CD4-positive, alpha-beta T cell treated with Interleukin-15 for 1 hour (primary cell): ENCODE results near the gene NELFCD.
A peak's percentile ranks its signal among the peaks of the same experiment; 100 is the strongest.

Experiments
- DNase-seq: peaks from one replicate; pipeline ENCODE4 v3.0.0-alpha.2; 2020

Gene NELFCD

DNA sequence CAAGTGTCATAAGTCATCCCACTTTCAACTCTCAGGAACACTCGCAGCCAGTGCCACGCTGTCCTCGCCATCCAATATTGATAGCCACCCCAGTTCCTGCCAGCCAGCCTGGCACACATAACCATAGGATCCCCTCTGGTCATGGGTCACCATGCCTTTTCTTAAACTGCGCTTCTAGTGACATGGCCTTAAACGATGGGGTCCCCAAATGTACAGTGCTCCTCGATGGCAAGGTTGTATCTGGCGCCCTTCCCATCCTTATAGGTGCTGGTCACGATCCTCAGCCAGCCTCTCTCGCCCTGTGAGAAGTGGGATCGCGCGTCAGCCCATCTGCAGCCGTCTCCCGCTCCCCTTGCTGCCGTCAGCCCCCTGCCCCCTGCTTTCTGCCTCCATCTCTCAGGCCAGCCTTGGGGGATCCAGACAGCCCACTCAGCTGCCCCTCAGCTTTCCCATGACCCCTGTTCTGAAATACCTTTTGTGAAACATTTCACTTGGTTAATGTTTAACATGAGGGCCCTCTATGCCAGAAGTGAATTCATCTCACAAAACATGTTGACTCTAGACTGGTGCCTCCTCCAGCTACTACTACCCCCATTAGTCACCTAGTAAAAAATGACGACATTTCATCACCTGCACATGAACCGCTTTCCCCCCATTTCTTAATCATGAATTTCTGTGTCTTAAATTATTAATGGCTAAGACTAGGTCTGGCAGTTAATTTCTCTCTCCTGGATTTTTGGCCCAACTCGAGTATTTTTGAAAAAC lies 14.6 kb downstream of the NELFCD start:
- no peak for DNase-seq

DNA sequence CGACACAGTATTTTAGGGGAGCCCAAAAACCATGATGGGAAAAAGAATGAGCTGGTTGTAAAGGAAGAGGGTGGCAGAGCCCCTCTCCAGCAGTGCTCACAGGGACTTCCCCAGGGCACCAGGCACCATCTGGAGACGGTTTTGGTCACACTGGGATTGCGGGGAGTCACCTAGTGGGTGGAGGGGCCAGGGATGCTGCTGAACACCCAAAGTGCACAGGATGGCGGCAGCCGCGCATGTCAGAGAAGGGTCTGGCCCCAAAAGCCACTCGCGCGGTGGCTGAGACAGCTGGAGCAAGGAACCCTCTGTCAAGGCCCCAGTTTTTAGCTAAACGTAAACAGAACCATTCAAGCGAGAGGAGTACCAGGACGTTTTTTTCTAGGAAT lies 15.2 kb downstream of the NELFCD start:
- no peak for DNase-seq

DNA sequence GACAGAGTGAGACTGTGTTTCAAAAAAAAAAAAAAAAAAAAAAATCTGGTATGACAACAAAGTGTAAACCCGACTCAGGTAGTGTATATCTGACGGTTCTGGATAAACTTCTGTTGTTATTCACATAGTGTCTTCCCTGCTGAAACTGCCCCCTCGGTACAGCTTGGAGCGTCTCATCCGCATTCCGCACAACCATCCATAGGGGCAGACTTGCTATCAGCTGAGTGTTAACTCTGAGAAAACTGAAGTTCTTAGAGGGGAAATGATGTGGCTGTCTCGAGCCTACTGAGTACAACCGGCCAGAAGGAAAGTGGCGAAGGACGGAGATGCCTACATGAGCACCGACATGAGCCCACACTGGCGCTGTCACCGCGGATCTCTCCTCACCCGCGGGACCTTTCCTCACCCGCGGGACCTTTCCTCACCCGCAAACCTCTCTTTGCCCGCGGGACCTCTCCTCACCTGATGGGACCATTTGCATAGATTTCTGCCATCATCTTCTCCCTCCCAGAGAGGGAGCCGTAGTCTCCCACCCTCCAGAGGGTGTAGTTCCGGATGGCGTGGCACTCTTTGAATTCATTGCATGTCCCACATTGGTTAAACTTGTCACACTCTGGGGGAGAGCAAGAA lies 16.2 kb downstream of the NELFCD start:
- no peak for DNase-seq

DNA sequence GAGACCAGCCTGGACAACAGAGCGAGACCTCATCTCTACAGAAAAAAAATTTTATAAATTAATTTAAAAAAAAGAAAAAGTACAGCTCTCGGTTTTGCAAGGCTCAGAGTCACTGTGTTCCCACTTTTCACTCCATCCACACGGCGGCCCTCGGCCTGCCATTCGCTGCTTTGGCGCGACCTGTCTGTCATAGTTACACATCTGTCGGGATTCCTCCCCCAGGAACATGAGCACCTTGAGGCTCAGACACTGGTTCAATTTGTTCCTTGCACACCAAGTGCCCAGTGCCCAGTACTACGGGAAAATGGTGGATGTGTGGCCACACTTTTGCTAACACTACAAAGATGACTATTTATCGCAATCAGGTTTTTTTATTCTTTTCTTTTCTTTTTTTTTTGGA lies 17.6 kb downstream of the NELFCD start:
- DNase-seq: no peak

GRCh38 chr20:59000326-59000725 lies 19.3 kb downstream of the NELFCD start:
- DNase-seq: no peak

DNA sequence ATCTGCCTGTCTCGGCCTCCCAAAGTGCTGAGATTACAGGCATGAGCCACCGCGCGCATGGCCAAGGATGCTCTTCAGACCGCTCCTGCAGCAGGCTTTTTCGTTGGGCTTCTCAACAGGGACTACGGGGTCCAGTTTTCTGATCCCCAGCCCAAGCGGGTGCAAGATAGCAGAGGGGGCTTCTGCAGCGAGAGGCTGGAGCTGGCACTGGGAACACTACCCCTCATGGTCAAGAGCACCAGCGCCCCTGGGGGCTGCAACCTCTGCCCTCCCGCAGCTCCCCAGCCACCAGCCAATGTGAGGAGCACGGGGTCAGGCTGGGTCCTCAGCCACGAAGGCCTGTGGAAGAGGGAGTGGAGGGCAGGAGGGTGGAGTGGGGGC lies 20.0 kb downstream of the NELFCD start:
- DNase-seq: no peak

- DNase-seq: no peak
Measured at GRCh38 chr20:59001449-59002171, 20.6 kb downstream of the NELFCD start.

GRCh38 chr20:59002388-59002787 lies 21.3 kb downstream of the NELFCD start:
- no peak for DNase-seq

DNA sequence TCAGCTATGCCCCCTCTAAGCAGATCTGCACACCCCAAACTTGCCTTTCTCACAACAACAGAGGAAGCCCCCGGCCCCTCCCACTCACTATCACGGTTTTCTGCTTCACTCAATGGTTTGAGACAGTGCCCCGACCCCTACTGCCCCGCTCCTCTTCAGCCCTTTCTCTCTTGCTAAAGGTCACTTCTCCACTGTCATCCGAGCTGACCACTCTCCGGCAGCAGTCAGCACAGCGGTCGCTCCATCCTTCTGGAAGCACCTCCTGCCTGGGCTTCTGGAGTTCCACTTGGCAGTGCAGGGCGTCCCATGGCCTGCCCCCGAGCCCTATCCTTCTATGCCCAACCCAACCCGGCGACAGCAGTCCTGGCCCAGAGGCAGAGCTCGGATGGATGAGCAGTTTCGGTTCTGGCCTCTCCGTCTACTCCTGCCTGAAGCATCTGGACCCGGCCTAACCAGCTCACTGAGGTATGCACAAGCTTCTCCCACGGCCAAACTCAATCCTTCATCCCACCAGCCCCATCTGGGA lies 21.9 kb downstream of the NELFCD start:
- DNase-seq: no peak

DNA sequence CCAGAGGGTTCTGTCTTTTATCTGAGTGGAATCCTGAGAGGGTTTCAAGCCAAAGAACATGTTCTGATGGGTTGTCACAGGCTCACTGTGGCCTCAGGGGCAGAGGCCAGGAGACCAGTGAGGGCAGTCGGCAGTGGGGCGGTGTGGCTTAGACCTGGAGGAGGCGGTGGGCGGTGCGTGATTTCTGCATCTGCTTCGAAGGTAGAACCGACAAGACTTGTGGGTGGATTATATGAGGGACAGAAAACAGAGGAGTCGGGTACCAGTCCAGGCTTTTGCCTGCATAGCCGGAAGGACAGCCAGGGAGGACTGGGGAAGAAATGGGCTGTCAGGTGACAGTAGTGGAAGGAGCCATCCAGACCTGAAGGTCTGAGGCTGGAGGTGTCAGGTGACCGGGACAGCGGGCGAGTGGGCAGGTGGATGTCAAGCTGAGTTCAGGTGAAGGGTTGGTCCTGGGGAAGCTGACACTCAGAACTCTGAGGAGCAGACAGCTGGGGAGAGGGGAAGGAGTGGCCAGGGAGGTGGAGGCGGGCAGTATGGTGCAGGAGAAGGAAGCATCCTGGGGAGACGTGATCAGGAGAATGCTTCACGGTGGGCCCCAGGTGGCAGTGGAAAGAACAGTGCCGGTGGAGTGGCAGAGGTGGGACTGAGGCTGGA lies 22.9 kb downstream of the NELFCD start:
- DNase-seq: no peak

GRCh38 chr20:59004493-59004762 lies 23.4 kb downstream of the NELFCD start:
- no peak for DNase-seq

DNA sequence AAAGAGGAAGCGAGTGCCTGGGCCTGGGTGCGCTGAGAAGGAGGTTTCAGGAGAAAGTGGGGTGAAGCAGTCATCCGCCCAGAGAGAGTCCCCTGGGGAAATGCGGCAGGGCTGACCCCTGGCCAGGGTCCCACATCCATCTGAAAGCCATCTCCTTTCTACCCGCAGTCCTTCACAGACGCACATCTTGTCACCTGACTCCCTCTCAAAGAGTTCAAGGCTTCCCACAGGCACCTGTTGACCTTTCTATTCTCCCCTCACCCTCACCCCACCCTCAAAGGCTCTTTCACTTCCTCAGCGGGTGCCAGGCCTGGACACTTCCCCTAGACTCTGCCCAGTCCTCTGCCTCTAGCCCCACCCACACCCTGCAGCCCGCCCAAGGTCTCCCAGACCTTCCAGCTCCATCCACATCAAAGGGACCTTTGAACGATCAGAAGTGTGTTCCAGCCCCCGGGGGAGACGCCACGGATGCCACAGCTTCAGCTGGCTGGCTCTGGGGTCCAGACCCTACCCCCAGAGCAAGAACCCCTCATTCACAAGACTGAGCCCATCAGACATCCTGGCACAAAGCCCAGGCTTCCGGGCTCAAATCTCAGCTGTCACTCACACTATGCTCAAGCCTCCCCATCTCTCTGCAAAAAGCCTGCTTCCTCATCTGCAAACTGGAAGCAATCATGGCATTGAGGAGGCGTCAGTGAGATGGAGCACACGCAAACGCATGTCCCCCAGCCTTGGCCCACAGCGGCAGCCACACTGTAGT lies 23.9 kb downstream of the NELFCD start:
- peak; percentile 88 for DNase-seq

DNA sequence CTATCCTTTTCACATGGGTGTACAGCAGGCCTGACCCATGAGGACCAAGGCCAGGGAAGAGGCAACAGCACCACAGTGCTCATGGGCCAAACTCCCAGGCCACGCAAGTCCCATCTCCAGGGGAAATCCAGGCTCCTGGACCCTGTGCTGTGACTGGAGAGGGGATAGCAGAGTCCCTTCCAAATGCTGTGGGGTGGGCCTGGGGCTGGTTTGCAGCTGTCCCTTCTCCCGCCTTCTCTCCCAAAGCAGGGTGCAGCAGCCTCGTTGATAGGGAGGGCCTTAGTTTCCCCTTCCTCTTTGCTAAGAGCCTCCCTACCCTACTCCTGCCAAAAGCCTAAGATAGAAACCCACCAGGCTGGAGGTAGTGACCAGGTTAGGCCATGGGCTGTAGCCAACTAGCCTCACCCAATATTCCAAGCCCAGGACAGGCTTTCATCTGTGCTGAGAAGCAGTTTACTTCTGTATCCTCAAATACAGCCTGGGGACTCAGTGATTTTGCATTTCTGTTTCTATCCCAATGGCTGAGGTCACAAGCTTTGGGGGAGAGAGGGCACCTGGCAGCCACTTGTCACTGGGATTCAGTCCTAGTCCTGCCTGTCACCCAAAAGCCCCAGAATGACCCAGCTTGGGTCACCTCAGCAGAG lies 24.6 kb downstream of the NELFCD start:
- no peak for DNase-seq

DNA sequence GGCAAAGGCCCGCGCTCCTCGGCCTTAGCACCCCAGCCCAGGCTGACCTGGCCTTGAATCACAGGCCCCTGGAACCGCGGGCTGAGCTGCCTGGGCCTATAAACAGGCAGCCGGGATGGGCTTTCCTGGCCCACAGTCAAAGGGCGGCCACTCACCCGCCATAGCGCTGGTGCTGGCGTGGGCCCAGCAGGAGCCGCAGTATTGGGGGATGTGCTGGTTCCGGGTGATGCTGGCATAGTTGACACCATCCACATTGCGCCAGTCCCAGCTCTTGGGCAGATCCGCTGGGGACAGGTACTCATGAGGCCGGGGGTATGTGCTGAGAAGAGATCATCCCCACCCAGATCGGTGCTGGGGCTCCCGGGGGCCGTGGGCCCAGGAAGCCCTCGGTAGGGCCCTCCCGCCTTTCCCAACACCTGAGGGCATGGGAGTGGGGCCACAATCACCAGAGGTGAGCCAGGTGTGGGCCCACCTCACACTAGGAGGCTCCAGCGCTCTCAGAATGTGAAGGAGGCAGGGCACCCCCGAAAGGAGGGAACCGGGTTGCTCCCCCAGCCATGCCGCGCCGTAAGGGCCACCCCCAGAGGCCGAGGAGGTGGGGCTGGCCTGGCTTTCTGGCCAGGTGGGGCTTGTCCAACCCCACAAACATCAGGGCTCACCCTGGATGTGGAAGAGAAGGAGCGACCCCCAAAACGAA lies 25.3 kb downstream of the NELFCD start:
- no peak for DNase-seq

- DNase-seq: peak; percentile 62
Measured at GRCh38 chr20:59006864-59007664, 26.0 kb downstream of the NELFCD start, which contains the start of gene CTSZ. CTSZ (minus strand) TSS chr20:59007254; CDS start chr20:59007128, 126 bp downstream.

DNA sequence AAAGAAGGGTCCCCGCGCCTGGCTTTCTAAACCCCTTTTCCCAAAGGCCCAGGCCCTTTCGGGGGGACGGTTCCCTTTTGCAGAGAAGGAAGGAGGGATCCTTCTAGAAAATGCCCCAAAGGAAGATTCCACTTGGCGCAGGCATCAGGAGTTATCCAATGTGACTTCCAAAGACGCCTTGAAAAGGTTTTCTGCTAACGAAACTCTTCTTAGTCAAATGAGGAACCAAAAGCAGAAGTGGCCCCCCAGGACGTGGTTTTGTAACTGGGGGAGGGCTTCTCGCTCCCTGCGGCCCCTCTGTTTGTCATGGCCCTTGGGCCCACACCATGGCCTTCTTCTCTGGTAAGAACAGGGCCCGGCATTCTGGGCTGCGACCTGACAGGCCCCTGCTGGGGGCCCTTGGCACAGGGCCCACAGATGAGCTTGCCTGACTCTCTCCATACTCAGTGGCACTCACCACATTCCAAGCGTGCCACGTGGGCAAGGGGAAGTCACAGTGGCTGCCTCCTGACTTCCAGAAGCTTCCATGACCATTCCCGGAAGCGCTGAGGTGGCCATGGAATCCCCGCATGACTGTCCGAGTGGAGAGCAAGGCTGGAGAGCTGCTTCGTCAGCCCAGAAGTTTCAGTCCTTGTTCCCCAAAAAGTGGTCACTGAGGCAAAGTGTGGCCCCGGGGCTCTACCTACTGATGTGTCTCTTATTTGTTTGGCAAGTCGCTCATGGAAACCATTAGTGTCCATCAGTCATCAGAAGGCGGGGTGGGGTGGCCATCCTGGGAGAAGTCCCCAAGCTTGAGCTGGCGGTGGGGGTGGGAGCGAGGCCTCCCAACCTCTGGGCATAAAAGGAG lies 26.8 kb downstream of the NELFCD start:
- peak; percentile 83 for DNase-seq

- no peak for DNase-seq
Measured at GRCh38 chr20:59008715-59009336, 27.8 kb downstream of the NELFCD start.

DNA sequence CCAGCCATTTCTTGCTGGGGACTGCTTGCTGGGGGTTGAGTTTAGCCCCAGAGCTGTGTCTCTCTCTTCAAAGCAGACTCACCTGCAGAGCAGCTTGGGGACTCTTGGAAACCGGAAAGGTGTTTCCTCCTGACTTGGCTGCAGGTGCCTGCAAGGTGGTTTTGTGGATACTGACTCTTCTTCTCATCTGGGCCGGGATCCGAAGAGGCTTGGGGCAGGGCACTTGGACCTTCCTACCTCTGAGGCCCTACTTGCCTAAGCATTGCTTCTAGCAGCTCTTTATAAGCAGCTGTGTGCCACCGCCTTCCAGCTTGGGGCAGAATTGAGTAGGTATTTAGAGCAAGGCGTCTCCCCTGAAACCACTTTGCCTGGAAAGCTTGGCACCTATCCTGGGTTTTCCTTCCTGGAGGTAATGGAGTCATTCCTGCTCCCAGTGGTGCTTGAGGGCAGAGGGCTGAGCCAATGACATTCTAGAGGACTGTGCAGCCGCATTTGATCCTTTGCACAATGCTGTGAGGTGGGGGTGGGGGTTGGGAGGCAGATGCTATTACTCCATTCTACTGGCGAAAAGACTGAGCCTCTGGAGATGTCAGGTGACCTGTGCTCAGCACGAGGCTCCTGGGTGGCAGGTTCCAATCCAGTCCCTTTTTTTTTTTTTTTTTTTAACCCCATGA lies 29.4 kb downstream of the NELFCD start:
- DNase-seq: no peak
